Stimulated activated naive CD4-positive, alpha-beta T cell (primary cell): ENCODE data around the gene NOS3.

Source experiments
- DNase-seq, 6 experiments: peaks; one replicate each; lab custom pipeline; 2025; lab: John Stamatoyannopoulos, UW

NOS3 gene

DNA sequence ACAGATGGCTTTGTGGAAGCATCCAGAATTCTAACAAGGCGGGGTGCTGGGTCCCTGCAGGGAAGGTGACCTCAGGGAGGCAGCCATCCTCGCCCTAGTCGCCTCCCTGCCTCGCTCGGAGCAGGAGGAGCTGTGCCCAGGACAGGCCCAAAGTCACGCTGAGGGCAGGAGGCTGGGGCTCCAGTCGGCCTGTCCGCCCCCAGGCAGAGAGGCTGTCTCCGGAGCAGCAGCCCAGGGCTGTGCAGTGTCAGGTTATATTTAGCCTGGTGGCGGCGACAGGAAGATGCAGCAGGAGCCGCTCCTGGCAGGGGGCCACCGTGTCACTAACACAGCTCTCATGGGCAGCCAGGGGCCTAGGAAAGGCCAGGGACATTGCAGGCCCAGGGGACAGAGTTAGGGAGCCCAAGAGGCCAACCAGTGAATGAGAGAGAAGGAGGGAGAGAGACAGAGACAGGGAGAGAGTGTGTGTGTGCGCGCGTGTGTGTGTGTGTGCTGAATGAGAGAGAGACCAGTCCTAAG is 26.2 kb upstream of the NOS3 start:
- DNase-seq: no peak

GRCh38 chr7:150965273-150965830 is 25.5 kb upstream of the NOS3 start:
- DNase-seq: no peak

DNA sequence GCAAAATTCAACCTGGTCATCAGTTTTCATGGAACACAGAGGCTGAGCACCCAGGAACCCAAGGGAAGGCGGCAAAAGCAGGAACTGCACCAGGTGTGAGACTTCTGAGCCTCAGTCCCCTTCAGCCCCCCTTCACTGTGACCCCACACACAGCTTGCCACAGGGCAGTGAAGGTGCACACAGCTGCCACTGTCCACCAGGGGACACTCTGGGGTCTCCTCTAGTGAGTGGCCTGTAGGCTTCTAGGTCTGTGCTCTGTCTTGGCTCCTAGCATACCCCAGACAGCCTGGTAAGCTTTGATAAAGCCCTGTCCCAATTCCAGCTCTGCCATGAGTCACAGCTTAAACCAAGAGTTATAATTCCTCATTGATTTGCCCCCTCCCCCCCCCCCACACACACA is 24.8 kb upstream of the NOS3 start:
- no peak for DNase-seq

DNA sequence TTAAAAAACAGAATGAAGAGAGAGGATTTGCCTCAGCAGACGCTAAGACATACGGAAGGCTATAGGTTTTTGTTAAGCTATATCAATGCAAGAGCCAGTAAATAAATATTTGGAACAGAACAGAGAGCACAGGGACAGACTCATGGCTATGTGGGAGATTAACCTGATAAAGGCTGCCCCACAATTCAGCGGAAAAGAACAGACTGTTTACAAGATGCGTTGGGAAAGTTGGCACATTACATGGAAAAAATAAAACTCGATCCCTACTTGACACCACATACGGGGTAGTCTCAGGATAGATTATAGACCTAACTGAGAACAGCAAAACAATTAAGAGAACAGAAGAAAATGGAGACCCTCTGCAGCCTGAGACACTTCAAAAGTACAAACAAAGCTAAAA is 23.5 kb upstream of the NOS3 start:
- DNase-seq: no peak

GRCh38 chr7:150968056-150968733 is 22.6 kb upstream of the NOS3 start:
- DNase-seq: no peak

DNA sequence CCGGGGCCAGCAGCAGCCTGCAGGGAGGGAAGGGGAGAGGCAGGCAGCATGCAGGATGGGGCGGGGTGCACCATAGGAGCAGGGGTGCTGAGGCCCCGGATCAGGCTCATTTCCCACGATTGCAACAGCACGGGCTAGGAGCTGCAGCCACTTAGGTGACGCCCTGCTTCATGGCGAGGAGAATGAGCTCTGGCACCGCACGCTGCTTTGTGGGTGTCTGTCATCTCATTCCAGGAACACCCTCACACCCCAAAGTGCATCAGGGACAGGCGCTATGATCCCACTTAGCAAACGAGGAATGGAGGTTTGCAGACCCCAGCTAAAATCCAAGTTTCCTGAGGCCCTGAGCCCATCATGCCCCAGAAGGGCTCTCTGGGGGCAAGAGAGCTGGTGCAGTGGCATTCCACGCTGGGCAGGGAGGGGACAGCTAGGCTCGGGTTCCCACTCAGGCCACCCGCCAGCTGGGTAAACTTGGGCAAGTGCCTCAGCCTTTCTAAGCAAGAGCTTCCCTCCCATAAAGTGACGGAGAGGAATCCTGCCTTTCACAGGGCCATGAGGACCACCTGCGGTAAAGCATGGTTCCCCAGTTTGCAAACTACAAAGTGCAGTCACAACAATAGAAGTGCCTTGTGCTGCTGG is 22.0 kb upstream of the NOS3 start:
- no peak for DNase-seq

GRCh38 chr7:150969475-150969874 is 21.3 kb upstream of the NOS3 start:
- DNase-seq: no peak

DNA sequence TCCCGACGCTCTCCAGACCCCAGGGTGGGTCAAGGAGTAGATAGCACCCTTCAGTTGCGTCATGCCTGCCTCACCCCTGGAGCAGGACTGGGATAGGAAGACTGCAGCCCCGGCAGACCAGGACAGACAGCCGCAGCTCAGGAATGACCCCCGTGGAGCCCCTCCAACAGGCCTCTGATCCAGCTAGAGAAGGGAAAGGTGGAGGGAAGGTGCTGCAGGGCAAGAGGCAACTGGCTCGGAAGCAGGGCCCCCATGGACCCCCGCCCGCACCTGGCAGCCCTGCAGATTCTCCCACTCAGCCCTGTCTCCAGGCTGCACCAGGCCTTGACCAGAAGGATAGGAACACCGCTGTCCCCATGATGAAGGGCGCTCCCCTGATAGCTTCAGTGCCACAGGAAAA is 20.4 kb upstream of the NOS3 start:
- DNase-seq: no peak

- no peak for DNase-seq
These were observed 19.4 kb upstream of the NOS3 start for GRCh38 chr7:150971242-150972022.

GRCh38 chr7:150972023-150972468 is 18.8 kb upstream of the NOS3 start:
- DNase-seq: no peak

DNA sequence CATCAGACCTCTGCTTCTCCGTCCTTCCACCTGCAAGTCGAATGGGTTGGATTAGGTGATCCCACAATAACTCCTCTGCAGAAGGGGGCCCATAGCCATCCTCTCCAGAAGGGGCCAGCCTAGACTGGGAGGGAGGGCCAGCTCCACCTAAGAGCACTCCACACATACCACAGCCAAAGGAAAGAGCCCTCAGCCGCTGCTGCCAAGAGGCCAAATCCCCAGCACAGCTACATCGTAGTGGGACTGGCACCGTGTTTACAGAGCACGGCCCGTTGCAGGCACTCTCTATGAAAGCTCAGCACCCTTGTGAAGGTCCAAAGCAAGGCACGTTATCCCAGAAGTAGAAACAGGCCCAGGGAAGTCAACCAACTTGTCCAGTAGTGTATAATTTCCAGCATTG is 18.1 kb upstream of the NOS3 start:
- DNase-seq: no peak

- DNase-seq: peak in 5 of 6 experiments; percentile 30 to 79 (median 55)
These were observed 17.0 kb upstream of the NOS3 start for GRCh38 chr7:150973571-150974451.

DNA sequence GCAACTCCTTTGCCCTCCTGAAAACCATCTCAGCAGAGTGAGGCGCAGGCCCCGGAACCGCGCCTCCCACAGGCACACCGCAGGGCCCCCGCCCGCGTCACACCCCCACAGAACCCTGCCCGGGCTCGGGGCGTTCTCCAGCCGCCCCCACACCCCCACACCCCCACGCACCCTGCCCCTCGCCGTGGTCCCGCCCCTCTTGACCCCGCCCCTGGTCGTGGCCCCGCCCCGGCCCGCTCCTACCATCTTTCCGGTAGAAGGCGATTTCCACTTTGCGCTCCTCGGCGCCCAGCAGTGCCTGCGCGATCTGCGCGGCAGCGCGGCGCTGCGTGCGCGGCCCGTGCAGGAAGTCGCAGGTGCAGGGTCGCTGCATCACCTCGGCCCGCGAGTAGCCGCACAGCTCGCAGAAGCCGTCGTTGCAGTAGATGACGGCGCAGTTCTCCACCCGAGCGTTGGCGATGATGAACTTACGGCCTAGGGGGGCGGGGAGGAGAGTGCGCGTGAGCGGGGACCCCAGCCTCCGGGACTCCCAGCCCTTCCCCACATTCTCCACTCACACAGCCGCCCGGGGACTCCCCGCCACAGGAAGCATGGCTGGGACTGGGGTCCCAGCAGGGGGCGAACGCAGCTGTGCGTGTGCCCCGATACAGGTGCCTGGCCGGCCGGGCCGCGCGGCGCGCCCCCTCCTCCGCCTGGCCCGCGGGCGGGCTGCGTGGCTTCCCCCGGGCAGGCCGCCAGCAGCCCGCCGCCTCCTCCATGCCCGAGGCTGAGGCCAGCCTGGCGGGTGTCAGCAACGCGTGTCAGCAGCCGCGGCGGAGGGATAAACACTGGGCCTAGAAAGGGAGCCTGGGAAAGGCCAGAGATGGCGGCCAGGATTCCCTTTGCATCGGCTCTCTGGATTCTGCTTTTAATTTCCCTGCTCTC is 16.1 kb upstream of the NOS3 start:
- DNase-seq: peak; percentile 77 to 88 (median 81)

DNA sequence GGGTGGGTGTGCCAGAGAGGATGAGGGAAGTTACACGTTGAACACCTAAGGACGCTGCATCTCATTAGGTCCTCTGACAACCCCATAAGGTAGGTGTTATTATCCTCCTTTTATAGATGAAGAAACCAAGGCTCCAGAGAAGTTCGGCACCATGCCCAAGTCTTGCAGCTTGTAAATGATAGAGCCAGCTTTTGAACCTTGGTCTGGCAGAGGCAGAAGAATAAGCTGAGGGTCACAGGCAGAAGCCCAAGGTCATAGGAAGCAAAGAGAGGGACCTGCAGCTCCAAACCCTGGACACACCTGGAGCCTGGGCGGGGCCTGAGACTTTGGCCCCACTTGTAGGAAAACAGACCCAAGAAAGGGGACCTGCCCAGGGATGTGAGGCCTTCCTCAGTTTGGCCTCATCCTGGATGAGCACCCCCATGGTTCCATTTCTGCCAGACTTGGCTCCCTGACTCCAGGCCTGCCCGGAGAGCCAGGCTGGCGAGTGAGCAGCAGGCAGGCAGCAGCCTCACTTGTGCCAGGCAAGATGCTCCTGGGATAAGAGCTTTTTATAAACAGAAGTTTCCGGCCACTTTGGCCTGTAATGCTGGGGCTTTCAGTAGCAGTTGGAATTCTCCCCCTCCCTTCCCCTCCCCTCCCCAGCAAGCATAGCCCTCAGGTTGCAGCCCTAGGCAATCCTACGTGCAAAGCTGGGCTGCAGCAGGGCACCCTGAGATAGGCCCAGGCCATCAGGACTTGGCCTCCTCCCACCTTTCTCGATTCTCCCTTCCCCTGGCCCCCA is 15.1 kb upstream of the NOS3 start:
- DNase-seq: no peak

DNA sequence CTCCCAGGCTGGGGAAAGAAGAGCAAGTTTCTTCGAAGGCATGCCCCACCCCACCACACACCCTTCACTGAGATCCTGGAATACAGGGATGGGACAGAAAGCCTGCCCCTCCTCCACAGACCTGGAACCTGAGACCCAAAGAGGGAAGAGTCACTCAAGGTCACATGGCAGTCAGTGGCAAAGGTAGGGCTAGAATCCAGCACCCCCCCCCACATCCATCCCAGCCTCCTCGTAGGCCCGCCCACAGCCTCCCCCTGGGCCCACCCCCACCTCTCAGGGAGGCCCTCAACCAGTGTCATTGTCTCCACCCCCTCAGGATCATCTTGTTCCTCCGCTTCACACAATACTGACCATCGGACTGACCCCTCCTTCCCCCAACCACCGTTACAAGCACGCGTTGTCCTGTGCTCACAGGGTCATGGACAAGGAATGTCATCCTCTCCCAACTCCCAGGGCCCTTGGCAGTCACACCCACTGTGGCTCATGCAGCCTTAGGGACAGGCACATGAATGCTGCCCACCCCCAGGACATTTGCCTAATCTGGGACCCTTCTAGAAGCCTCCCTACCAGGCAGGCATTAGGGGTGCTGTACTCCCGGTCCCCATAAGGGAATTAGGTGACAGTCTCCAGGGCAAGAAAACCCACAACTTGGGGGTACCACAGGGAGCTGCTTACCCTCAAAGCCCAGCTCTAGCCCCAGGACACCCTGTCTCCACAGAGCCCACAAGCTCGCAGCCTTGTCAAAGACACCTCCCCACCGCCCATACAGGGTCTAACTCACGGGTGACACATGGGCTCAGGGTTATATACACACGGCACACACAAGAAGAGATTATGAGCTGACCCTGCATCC is 14.1 kb upstream of the NOS3 start:
- DNase-seq: no peak

DNA sequence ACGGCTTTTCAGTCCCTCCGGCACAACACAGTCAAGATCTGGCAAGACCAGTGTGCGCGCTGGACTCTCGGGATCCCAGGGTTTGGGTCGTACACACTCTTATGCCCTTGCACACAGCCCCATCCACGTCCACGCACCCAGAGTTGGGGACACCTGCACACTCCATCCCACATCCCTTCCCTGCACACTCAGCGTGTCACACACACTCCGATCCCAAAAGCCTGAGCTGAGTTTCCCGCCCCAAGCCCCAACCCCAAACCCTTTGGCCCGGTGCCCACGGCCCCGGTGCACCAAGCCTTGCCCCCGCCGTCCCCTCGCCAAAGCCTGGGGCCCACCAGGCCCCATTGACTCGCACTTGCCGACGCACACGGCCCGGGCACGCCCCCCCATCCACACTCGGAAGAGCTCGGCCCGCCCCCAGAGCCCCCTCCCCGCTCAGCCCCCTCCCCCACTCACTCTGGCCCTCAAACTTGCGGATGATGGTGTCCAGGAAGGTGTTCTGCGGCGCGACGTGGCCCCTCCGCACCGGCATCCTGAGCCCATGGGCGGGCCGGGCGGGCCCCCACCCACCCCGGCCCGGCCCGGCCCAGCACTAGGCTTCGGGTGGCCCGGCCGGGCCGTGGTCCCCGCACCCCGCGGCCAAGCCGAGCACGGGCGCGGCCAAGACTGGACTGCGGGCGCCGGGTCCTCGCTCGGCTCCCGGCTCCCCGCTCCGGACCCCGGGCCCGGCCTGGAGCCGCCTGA is 13.3 kb upstream of the NOS3 start:
- DNase-seq: no peak

GRCh38 chr7:150978126-150978789 is 12.6 kb upstream of the NOS3 start, which contains the start of gene KCNH2:
TSS of gene KCNH2 (minus strand) at chr7:150978321. CDS start at chr7:150977913, 408 bp downstream.
- DNase-seq: peak in 5 of 6 experiments; percentile 21 to 44 (median 37)
